Osteoblast (primary cell): Measurements from ENCODE around the gene GLRX5. TPM values are rescaled to one million over a fixed set of nuclear protein-coding genes. Genes with fewer than 3 reads are reported as not detected.
A peak's percentile ranks its signal among the peaks of the same experiment; 100 is the strongest.

Experiments
- DNase-seq: peaks from one replicate; pipeline ENCODE4 v3.0.0; 2011; ENCODE audit warnings: low spot score, mixed read lengths; ENCODE audit not compliant: insufficient read length; ENCODE audit errors: missing footprints
- H2AFZ ChIP-seq: 2 replicates; pipeline ENCODE4 v1.6.0; 2011; ENCODE audit warnings: mild to moderate bottlenecking, low read length
- H3K27ac ChIP-seq: 2 replicates; pipeline ENCODE4 v1.5.1; 2011; ENCODE audit warnings: mild to moderate bottlenecking, low read depth, low read length, moderate library complexity
- H3K27me3 ChIP-seq: 2 replicates; pipeline ENCODE4 v1.6.0; 2012; ENCODE audit warnings: mild to moderate bottlenecking, control low read depth, inconsistent platforms, low read length, moderate library complexity; ENCODE audit not compliant: insufficient read depth
- H3K36me3 ChIP-seq: 2 replicates; pipeline ENCODE4 v1.5.1; 2011; ENCODE audit warnings: mild to moderate bottlenecking, low read length, control low read depth, moderate library complexity; ENCODE audit not compliant: insufficient read depth
- H3K4me1 ChIP-seq: 2 replicates; pipeline ENCODE4 v1.5.1; 2011; ENCODE audit warnings: mild to moderate bottlenecking, low read length, control low read depth, moderate library complexity; ENCODE audit not compliant: insufficient read depth
- H3K4me2 ChIP-seq: 2 replicates; pipeline ENCODE4 v1.6.0; 2011; ENCODE audit warnings: mild to moderate bottlenecking, low read length; ENCODE audit not compliant: insufficient read depth
- H3K4me3 ChIP-seq: fragments of 200-600 bp; sonication (generic); 3 replicates; pipeline ENCODE4 v1.5.1; 2012; ENCODE audit warnings: mild to moderate bottlenecking, low read length, inconsistent platforms; ENCODE audit not compliant: insufficient read depth
- H3K79me2 ChIP-seq: 2 replicates; pipeline ENCODE4 v1.6.0; 2012; ENCODE audit warnings: mild to moderate bottlenecking, low read length, control low read depth, inconsistent platforms; ENCODE audit not compliant: insufficient read depth
- H3K9me3 ChIP-seq: 2 replicates; pipeline ENCODE4 v1.5.1; 2011; ENCODE audit warnings: low read depth, low read length, control low read depth
- H4K20me1 ChIP-seq: 2 replicates; pipeline ENCODE4 v1.6.0; 2012; ENCODE audit warnings: mild to moderate bottlenecking, low read length, control low read depth; ENCODE audit not compliant: insufficient read depth
- CTCF ChIP-seq: IDR thresholded peaks from 2 replicates; pipeline ENCODE4 v1.5.1; 2011; ENCODE audit warnings: mild to moderate bottlenecking, low read depth, low read length, moderate library complexity; ENCODE audit errors: extremely low read depth
- total RNA-seq: library from RNA; depleted of rRNA; stranded (reverse); fragments of >200 nt; gene quantifications from 2 replicates; pipeline ENCODE4 v1.2.3, GENCODE V29; 2012

Gene GLRX5
- total RNA-seq, 1 donor: 19.9 TPM

- no peak for TF ChIP-seq CTCF
- H3K4me1 ChIP-seq: peaks cover 74% of the 10 kb centered on the region
Measured at GRCh38 chr14:95519699-95520098, 15.2 kb upstream of the GLRX5 start.

GRCh38 chr14:95520346-95520745 lies 14.5 kb upstream of the GLRX5 start:
- no peaks in the 10 kb centered on the region for H3K9me3 ChIP-seq
- peak overlapping the region; percentile 18 for H2AFZ ChIP-seq
- H3K36me3 ChIP-seq: no peaks in the 10 kb centered on the region
- DNase-seq: no peak
- H4K20me1 ChIP-seq: no peaks in the 10 kb centered on the region
- peak overlapping the region; percentile 71 for H3K27ac ChIP-seq
- H3K27me3 ChIP-seq: no peaks in the 10 kb centered on the region
- H3K79me2 ChIP-seq: peaks cover 3% of the 10 kb centered on the region
- H3K4me3 ChIP-seq: no peak overlapping the region
- H3K4me2 ChIP-seq: peak overlapping the region; percentile 71
- H3K4me1 ChIP-seq: peaks cover 72% of the 10 kb centered on the region
- no peak for TF ChIP-seq CTCF

More at GRCh38 chr14:95519699-95520098, 15.2 kb upstream of the GLRX5 start:
- H3K27ac ChIP-seq: peak overlapping the region; percentile 71
- no peak overlapping the region for H2AFZ ChIP-seq
- H3K4me2 ChIP-seq: peak overlapping the region; percentile 71
- H3K27me3 ChIP-seq: no peaks in the 10 kb centered on the region
- no peaks in the 10 kb centered on the region for H4K20me1 ChIP-seq
- peak; percentile 97 for DNase-seq
- no peaks in the 10 kb centered on the region for H3K9me3 ChIP-seq
- H3K79me2 ChIP-seq: peaks cover 8% of the 10 kb centered on the region
- no peaks in the 10 kb centered on the region for H3K36me3 ChIP-seq
- H3K4me3 ChIP-seq: peak overlapping the region; percentile 33

- no peak for DNase-seq
- no peaks in the 10 kb centered on the region for H3K36me3 ChIP-seq
- peaks cover 5% of the 10 kb centered on the region for H3K79me2 ChIP-seq
- H2AFZ ChIP-seq: no peak overlapping the region
- no peak overlapping the region for H3K4me3 ChIP-seq
- no peaks in the 10 kb centered on the region for H4K20me1 ChIP-seq
- H3K4me1 ChIP-seq: peaks cover 67% of the 10 kb centered on the region
- H3K27ac ChIP-seq: no peak overlapping the region
- H3K9me3 ChIP-seq: no peaks in the 10 kb centered on the region
- H3K27me3 ChIP-seq: no peaks in the 10 kb centered on the region
- H3K4me2 ChIP-seq: no peak overlapping the region
- TF ChIP-seq CTCF: no peak
Measured at GRCh38 chr14:95521001-95521400, 13.8 kb upstream of the GLRX5 start.

DNA sequence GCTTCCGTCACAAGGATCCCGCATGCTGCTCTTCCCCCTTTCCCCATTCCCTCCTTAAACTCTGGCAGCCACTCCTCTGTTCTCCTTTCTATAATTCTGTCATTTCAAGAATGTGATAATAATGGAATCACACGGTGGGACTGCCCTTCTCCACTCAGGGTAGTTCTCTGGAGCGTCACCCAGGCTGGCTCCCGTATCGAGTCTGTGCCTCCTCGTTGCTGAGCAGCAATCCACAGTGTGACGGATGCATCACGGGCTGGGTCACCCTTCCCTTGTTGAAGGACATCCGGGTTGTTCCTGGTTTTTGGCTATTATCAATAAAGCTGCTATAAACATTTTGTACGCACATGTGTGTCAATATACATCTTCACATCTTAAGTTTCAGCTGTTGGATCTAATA lies 12.7 kb upstream of the GLRX5 start:
- no peaks in the 10 kb centered on the region for H3K36me3 ChIP-seq
- H3K4me2 ChIP-seq: no peak overlapping the region
- no peak for DNase-seq
- H3K4me1 ChIP-seq: peaks cover 74% of the 10 kb centered on the region
- H3K79me2 ChIP-seq: peaks cover 5% of the 10 kb centered on the region
- H3K27ac ChIP-seq: no peak overlapping the region
- H3K4me3 ChIP-seq: no peak overlapping the region
- TF ChIP-seq CTCF: no peak
- H4K20me1 ChIP-seq: no peaks in the 10 kb centered on the region
- H2AFZ ChIP-seq: no peak overlapping the region
- no peaks in the 10 kb centered on the region for H3K9me3 ChIP-seq
- H3K27me3 ChIP-seq: no peaks in the 10 kb centered on the region
